GM21360 (cell line): ENCODE results near the gene CDK14.
A peak's percentile ranks its signal among the peaks of the same experiment; 100 is the strongest.
"Not testable (repeated sequence)": the region's sequence is repeated elsewhere in the genome, so short reads cannot be mapped to it uniquely, and the experiment has no call there.

Source experiments
- ATAC-seq: cut with Tn5 transposase; IDR thresholded peaks from one replicate; pipeline ENCODE4 v1.9.1; 2021; ENCODE audit warnings: mild to moderate bottlenecking, moderate library complexity; ENCODE audit not compliant: unreplicated experiment

CDK14 gene

DNA sequence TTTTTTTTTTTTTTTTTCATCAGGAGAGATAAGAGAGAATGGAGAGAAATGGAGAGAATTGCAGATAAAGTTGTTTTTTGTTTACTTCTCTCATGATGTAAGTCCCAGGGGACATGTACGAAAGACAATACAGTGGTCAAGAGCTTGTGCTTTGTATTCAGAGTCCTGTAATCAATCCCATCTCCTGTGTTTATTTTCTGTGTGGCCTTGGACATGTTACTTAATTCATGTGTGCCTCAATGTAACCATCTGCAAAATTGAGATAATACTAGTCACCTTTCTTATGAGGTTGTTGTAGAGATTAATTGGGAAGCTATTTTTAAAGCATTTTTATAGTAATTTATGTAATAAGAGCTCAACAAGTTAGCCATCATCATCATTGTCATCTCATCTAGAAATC lies 117.5 kb downstream of the CDK14 start:
- ATAC-seq, result no peak

DNA sequence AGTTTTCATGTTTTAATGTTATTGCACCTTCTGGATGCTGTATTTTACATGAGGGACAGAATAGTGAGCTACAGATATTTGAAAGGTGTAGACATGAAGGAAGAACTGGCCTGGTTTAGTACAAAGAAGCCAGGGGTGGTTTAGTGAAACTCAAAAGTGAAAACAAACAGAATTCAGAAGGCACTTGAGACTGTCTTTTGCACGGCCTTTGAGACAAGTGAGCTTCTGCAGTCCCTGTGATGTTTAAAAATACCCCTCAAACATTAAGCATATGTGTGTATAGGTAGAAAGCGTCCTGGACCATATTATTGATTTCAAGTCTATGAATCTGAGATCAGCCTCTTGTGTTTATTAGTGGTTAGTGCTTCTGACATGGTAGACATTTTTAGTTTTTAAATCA lies 118.9 kb downstream of the CDK14 start:
- ATAC-seq, result no peak

GRCh38 chr7:90717296-90718060 lies 121.4 kb downstream of the CDK14 start:
- no peak for ATAC-seq

GRCh38 chr7:90719155-90719554 lies 123.0 kb downstream of the CDK14 start:
- ATAC-seq, result no peak

DNA sequence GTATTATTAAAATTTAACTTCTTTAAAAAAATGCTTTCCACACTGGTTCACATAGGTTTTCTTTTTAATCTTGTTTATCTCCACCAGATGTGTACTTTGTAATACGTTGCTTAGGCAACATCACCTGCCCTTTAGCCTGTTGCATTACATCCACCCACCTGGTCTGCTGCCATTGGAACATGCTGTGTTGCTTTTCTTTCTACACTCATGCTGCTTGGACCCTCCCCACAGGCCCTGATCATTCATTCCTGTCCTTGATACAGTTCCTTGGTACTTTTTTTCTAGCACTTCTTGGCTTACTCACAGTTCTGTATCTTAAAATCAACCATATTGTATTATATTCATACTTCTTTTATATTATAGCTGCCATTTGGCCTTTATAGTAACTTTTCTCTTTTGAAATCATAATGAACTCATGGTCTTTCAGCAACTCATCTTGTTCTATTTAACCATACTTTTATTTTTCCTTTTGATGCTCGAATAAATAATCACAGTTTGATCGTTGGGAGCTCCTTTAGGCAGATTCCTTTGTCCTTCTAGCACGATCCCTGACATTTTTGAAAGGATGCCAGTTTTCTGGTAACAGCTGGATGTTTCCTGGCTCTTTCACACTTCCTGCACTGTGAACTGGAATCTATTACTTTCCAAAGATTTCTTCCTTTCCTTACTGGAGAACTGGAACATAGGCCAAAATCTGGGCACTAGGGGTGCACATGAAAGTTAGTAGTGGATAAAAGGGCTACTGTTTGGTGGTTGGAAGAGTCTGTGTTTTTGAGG lies 125.1 kb downstream of the CDK14 start:
- ATAC-seq, result no peak

- no peak for ATAC-seq
These were observed 125.8 kb downstream of the CDK14 start for GRCh38 chr7:90721869-90722431.

- no peak for ATAC-seq
These were observed 127.1 kb downstream of the CDK14 start for GRCh38 chr7:90723233-90723632.

GRCh38 chr7:90723866-90724265 lies 127.7 kb downstream of the CDK14 start:
- no peak for ATAC-seq

GRCh38 chr7:90726120-90726519 lies 130.0 kb downstream of the CDK14 start:
- no peak for ATAC-seq

DNA sequence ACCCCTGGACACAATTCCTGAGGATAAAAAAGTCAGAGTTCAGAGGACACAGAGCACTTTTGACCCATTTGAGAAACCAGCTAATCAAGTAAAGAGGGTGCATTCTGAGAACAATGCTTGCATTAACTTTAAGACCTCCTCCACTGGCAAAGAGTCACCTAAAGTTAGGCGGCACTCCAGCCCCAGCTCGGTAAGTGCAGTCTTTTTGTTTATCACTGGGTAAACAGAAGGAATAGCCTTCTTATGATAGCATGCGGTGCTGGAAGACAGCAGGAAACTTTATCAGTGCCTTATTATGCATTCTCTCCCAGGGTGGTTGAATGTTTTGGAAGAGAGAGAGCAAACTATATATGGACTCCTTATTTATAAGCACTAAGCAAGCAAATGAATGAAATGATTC lies 130.5 kb downstream of the CDK14 start:
- ATAC-seq, result no peak

- ATAC-seq, result no peak
These were observed 131.3 kb downstream of the CDK14 start for GRCh38 chr7:90727412-90727811.

DNA sequence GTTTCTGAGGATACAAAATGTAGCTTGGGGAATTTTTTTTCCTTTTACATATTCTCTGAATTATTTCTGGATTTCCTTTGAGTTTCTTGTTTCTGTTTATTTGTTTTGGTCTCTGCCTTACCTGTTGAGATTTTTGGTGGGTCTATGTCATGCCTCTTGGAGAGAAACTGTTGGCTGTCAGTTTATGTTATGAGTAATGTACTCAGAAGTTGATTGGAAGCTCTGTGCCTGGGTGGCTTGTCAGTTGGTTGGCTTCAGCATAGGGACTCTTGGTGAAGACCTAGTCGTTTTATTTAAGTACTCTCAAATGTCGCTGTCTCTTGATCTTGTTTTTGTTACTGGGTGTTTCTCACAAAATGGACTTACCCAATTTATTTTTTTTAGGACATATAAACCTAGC lies 132.4 kb downstream of the CDK14 start:
- ATAC-seq, result peak; percentile 81

DNA sequence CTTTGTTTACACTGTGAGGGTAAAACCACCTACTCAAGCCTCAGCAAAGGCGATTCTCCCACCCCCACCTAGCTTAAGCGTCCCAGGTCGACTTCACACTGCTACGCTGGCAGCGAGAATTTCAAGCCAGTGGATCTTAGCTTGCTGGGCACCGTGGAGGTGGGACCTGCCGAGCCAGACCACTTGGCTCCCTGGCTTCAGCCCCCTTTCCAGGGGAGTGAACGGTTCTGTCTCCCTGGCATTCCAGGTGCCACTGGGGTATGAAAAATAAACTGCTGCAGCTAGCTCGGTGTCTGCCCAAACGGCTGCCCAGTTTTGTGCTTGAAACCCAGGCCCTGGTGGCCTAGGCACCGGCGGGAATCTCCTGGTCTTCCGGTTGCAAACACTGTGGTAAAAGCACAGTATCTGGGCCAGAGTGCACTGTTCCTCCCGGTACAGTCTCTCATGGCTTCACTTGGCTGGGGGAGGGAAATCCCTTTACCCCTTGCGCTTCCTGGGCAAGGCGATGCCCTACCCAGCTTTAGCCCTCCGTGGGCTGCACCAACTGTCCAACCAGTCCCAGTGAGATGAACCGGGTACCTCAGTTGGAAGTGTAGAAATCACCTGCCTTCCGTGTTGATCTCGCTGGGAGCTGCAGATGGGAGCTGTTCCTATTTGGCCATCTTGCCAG lies 139.6 kb downstream of the CDK14 start:
- not testable (repeated sequence) for ATAC-seq

DNA sequence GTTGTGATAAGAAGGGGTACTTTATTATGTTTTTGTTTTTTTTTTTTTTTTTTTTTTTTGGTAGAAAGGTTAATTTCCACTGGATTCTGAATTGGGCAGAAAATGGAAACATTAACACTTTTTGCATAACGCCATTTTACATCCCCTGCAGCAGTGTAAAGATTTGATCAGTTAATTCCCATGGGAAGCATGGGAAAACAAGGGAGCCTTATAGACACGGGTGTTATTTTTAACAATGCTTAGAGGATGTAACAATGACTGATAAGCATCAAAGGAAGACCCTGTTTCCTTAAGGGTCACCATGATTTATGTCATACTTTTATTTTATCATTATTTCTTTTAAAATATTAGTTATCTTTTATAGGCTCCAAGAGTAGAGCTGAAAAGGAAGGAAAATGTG lies 140.2 kb downstream of the CDK14 start:
- no peak for ATAC-seq

GRCh38 chr7:90736968-90737939 lies 141.1 kb downstream of the CDK14 start:
- ATAC-seq, result peak; percentile 95

GRCh38 chr7:90738249-90738648 lies 142.1 kb downstream of the CDK14 start:
- no peak for ATAC-seq

DNA sequence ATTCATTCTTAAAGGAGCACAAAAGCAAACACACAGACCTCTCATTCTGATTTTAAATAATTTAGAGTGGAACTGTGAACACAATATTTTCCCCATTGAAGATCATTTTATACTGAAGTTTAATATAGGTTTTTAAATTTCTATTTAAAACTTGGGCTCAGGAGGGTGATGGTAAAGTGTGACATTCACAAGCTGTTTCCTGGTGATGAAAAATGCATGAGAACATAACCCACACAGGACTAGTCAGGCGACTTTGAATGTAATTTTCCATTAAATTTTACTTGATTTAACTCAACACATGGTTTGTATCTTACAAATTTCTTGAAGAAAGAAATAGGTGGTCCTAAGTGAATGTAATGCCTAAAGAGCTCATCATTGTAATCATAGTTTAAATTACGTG lies 143.6 kb downstream of the CDK14 start:
- no peak for ATAC-seq

GRCh38 chr7:90740386-90740785 lies 144.3 kb downstream of the CDK14 start:
- ATAC-seq, result no peak

GRCh38 chr7:90743626-90744025 lies 147.5 kb downstream of the CDK14 start:
- no peak for ATAC-seq

- no peak for ATAC-seq
These were observed 151.4 kb downstream of the CDK14 start for GRCh38 chr7:90747516-90747915.
